Body of pancreas (tissue), 4 donors: ENCODE data around the gene KCNIP4. TPM values are rescaled to one million over a fixed set of nuclear protein-coding genes. Genes with fewer than 3 reads are reported as not detected.

Experiments used
- ATAC-seq: fragments of 150-250 bp; one replicate; pipeline ENCODE4 v1.9.1; 2016
- DNase-seq, 4 donors: peaks; one replicate each; pipeline ENCODE4 v3.0.0-alpha.2; 2019
- H3K27ac ChIP-seq, 4 donors: fragments of 200-600 bp; sonication (generic); 1 replicate in 3 of 4; 2 replicates in 1 of 4; pipeline versions ENCODE4 v1.5.1 to v1.6.1; 2016 to 2019; ENCODE audit warnings: mild to moderate bottlenecking in 1 of 4, mixed read lengths in 1 of 4, moderate library complexity in 1 of 4
- H3K27me3 ChIP-seq, 2 donors: fragments of 200-600 bp; sonication (generic); one replicate each; pipeline ENCODE4 v1.6.0; 2016; ENCODE audit warnings: mild to moderate bottlenecking in 1 of 2
- H3K36me3 ChIP-seq, 2 donors: fragments of 200-600 bp; sonication (generic); replicated peaks in 1 of 2; 2 replicates each; pipeline ENCODE4 v1.5.1; 2016; ENCODE audit warnings: low read depth in 2 of 2; ENCODE audit not compliant: insufficient read depth in 1 of 2
- H3K4me1 ChIP-seq: fragments of 200-600 bp; sonication (generic); one replicate; pipeline ENCODE4 v1.6.0; 2016
- H3K4me3 ChIP-seq, 2 donors: fragments of 200-600 bp; sonication (generic); 1 replicate in 1 of 2; 2 replicates in 1 of 2; pipeline ENCODE4 v1.5.1; 2016 to 2019
- H3K9me3 ChIP-seq, 3 donors: fragments of 200-600 bp; sonication (generic); 1 replicate in 2 of 3; 2 replicates in 1 of 3; pipeline ENCODE4 v1.5.1; 2016
- POLR2A ChIP-seq, 3 donors: fragments of 450-650 bp; IDR thresholded peaks; one replicate each; pipeline ENCODE4 v1.6.1; 2016; ENCODE audit warnings: antibody characterized with exemption in 3 of 3, mild to moderate bottlenecking in 2 of 3
- WGBS, 2 donors: methylation state at CpG; one replicate each; pipeline ENCODE4 v1.1.5; 2017; 5-methylcytosine and 5-hydroxymethylcytosine counted together
- intact Hi-C: fragments of 100-400 bp; cut with DNase I; formaldehyde crosslinking; loops from one replicate; pipeline ENCODE4 v1.15.1; 2023
- total RNA-seq, 2 donors: library from RNA; depleted of rRNA; stranded (reverse); fragments of >200 nt; gene quantifications; one replicate each; pipeline ENCODE4 v1.1.0, GENCODE V29; 2016
- TF ChIP-seq, protein P1 (sequence below), 7 experiments: fragments of 450-650 bp in 4 of 7; fragments of 200-600 bp in 3 of 7; sonication (generic) in 3 of 7; IDR thresholded peaks; one replicate each; pipeline ENCODE4 v1.5.1; 2016 to 2019; ENCODE audit warnings: antibody characterized with exemption in 7 of 7

Gene KCNIP4
- total RNA-seq, 2 donors from 2014 or later, result not detected

DNA sequence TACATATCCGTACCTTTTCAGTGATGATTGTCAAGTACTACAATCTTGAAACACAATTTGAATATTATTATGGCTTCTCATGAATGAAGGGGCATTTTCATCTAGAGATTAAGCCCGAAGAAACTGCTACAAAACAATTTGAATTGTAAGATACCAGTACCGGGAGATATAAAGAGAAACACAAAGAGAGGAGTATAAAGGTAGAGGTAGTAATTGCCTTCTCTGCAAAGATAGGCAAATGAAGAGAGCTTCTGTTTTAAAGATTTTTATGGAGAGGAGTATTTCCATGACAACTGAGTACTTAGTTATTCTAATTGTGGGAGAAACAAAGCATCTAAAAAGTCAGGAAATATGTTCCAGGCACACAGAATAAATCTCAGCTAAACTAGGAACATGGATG is 25.3 kb upstream of the KCNIP4 start:
- DNase-seq, result no peak
- H3K4me1 ChIP-seq, result no peaks in the 10 kb centered on the region
- H3K4me3 ChIP-seq, result no peak overlapping the region
- no peak for ATAC-seq
- 45 to 49% methylated on average over 3 of the region's 3 CpGs for WGBS, 2 donors
- H3K36me3 ChIP-seq, result no peaks in the 10 kb centered on the region
- TF ChIP-seq, protein P1, sequence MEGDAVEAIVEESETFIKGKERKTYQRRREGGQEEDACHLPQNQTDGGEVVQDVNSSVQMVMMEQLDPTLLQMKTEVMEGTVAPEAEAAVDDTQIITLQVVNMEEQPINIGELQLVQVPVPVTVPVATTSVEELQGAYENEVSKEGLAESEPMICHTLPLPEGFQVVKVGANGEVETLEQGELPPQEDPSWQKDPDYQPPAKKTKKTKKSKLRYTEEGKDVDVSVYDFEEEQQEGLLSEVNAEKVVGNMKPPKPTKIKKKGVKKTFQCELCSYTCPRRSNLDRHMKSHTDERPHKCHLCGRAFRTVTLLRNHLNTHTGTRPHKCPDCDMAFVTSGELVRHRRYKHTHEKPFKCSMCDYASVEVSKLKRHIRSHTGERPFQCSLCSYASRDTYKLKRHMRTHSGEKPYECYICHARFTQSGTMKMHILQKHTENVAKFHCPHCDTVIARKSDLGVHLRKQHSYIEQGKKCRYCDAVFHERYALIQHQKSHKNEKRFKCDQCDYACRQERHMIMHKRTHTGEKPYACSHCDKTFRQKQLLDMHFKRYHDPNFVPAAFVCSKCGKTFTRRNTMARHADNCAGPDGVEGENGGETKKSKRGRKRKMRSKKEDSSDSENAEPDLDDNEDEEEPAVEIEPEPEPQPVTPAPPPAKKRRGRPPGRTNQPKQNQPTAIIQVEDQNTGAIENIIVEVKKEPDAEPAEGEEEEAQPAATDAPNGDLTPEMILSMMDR (IDR thresholded peaks at IDR 0.05), result no peak
- TF ChIP-seq POLR2A (IDR thresholded peaks at IDR 0.05), result no peak
- no peak overlapping the region for H3K27ac ChIP-seq
- intact Hi-C loops, result no loop called here
- no peaks in the 10 kb centered on the region for H3K27me3 ChIP-seq
- H3K9me3 ChIP-seq, result no peaks in the 10 kb centered on the region

DNA sequence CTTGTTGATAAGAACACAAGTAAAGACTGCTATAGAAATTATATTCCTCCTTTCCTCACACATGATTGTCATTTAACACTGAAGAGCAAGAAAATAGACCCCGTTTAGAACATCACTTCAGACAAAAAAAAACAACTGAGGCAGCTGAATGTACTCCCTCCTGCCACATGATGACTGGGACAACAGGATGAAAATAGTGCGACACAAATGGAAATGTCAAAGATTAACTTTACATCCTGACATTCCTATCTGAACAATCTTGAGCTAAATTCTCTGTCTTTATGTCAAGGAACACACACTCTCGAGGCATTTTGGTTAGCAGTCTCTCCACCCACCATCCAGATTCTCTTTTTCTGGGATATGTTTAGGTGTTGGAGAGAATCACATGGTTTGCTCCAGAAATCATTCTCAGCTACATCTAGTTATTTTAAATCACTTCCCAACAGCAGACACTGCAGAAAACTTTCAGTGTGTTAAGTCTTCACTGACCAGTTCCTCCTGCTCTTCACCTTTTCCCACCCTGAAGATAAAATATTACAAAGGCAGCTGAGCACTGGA is 16.3 kb upstream of the KCNIP4 start:
- Histone ChIP-seq H3K36me3 (no peaks in the 10 kb centered on the region), H3K4me1 (no peaks in the 10 kb centered on the region), H3K4me3 (no peak overlapping the region), H3K9me3 (no peaks in the 10 kb centered on the region), H3K27me3 (no peaks in the 10 kb centered on the region), H3K27ac (no peak overlapping the region)
- TF ChIP-seq, protein P1 (IDR thresholded peaks at IDR 0.05), result no peak
- TF ChIP-seq POLR2A (IDR thresholded peaks at IDR 0.05), result no peak
- DNase-seq (no peak), ATAC-seq (no peak)
- 28 to 39% methylated on average over 3 of the region's 3 CpGs for WGBS, 2 donors
- intact Hi-C loops, result no loop called here

DNA sequence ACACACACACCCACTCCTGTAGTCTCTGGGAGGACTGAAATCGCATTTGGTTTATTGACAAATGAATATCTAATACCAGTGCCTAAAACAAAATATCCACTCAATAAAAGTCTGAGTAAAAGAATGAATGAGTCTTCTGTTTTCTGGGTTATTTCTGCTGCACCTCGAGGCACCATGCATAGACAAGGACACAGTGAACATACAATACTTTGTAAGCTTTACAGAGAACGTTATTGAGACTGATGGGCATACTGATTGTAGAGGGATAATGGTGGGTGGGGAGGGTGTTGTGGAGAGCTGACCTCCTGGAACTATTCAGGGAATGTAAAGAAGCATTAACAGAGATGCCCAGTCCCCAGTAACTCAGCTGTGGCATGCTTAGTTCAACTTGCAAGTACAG is 14.1 kb upstream of the KCNIP4 start:
- H3K36me3 ChIP-seq, result no peaks in the 10 kb centered on the region
- TF ChIP-seq, protein P1 (IDR thresholded peaks at IDR 0.05), result no peak
- TF ChIP-seq POLR2A (IDR thresholded peaks at IDR 0.05), result no peak
- DNase-seq (no peak), ATAC-seq (no peak)
- no peaks in the 10 kb centered on the region for H3K4me1 ChIP-seq
- no peaks in the 10 kb centered on the region for H3K27me3 ChIP-seq
- no peaks in the 10 kb centered on the region for H3K9me3 ChIP-seq
- no peak overlapping the region for H3K4me3 ChIP-seq
- 25 to 31% methylated on average over 3 of the region's 3 CpGs for WGBS, 2 donors
- no peak overlapping the region for H3K27ac ChIP-seq
- intact Hi-C loops, result no loop called here

DNA sequence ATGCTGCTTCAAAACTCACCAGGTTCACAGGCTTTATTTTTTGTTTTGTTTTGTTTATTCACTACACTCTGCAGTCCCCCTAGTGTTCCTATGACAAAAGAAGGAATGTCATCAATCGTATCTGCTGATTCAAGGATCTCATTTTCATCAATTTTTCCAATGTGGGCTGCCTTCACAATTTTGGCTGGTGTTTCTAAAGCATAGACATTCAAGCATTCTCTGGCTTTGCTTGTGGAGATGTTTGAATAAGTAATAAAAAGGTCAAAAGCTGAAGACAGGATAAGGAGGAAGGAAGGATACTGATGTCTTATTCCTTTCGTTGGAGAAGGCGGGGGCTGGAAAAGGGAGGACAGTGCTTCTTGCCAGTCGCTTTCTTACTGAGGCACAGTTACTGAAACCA is 12.2 kb upstream of the KCNIP4 start:
- no peak for DNase-seq
- H3K4me3 ChIP-seq, result no peak overlapping the region
- intact Hi-C loops, result no loop called here

DNA sequence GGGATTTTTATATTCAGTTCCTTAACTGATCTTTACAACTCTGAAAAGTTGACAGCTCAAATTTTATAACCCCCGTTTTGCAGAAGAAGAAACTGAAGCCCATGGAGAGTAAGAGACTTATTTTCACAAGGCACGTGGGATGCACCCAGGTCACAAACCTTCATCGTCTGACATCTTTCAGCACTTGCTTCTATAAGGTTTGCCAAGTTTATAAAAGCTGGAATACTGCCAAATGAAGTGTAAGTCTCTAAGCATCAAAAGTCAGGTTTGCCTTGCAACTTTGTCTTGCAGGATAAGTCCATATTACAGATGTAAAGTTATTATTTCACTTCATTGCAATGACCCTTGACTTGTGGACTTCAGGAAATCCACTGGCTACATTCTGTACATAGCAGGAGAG is 6.3 kb upstream of the KCNIP4 start:
- DNase-seq, result no peak
- H3K27ac ChIP-seq, result no peak overlapping the region
- no peaks in the 10 kb centered on the region for H3K27me3 ChIP-seq
- H3K36me3 ChIP-seq, result no peaks in the 10 kb centered on the region
- no peak overlapping the region for H3K4me3 ChIP-seq
- intact Hi-C loops, result no loop called here
- no peak for ATAC-seq
- 31 to 38% methylated on average over 3 of the region's 3 CpGs for WGBS, 2 donors
- TF ChIP-seq, protein P1 (IDR thresholded peaks at IDR 0.05), result no peak
- no peak for TF ChIP-seq POLR2A (IDR thresholded peaks at IDR 0.05)
- no peaks in the 10 kb centered on the region for H3K9me3 ChIP-seq
- H3K4me1 ChIP-seq, result no peaks in the 10 kb centered on the region

More for the DNA sequence above, 12.2 kb upstream of the KCNIP4 start:
- TF ChIP-seq, protein P1 (IDR thresholded peaks at IDR 0.05), result no peak
- TF ChIP-seq POLR2A (IDR thresholded peaks at IDR 0.05), result no peak
- Histone ChIP-seq H3K36me3 (no peaks in the 10 kb centered on the region), H3K27ac (no peak overlapping the region), H3K27me3 (no peaks in the 10 kb centered on the region), H3K9me3 (no peaks in the 10 kb centered on the region), H3K4me1 (no peaks in the 10 kb centered on the region)
- no peak for ATAC-seq
- 76 to 80% methylated on average over 4 of the region's 4 CpGs for WGBS, 2 donors
